GM23338 (cell line): ENCODE measurements around the gene RPH3AL. TPM values are rescaled to one million over a fixed set of nuclear protein-coding genes. Genes with fewer than 3 reads are reported as not detected.

ENCODE experiments used
- ATAC-seq: fragments of 200-7000 bp; cut with Tn5 transposase; 3 replicates; pipeline ENCODE4 v1.9.1; 2020
- DNase-seq: peaks from one replicate; pipeline ENCODE4 v3.0.0-alpha.2; 2015; ENCODE audit warnings: low spot score
- H2AFZ ChIP-seq: fragments of 200-600 bp; sonication (generic); 2 replicates; pipeline ENCODE4 v1.8.0; 2016; ENCODE audit warnings: antibody characterized with exemption, mild to moderate bottlenecking, moderate library complexity
- H3F3A ChIP-seq: fragments of 200-600 bp; sonication (generic); replicated peaks from 2 replicates; pipeline ENCODE4 v1.8.0; 2017; ENCODE audit warnings: antibody characterized with exemption, mixed run types, low read depth
- H3K27ac ChIP-seq: fragments of 200-600 bp; sonication (generic); 2 replicates; pipeline ENCODE4 v1.6.1; 2016; ENCODE audit warnings: low read depth
- H3K27me3 ChIP-seq: fragments of 200-600 bp; sonication (generic); 2 replicates; pipeline ENCODE4 v1.8.0; 2016; ENCODE audit warnings: mild to moderate bottlenecking, mixed run types, moderate library complexity; ENCODE audit not compliant: insufficient read depth
- H3K36me3 ChIP-seq: fragments of 200-600 bp; sonication (generic); 2 replicates; pipeline ENCODE4 v1.8.0; 2016; ENCODE audit warnings: mild to moderate bottlenecking; ENCODE audit not compliant: insufficient read depth
- H3K4me1 ChIP-seq: fragments of 200-600 bp; sonication (generic); 2 replicates; pipeline ENCODE4 v1.8.0; 2016; ENCODE audit warnings: mild to moderate bottlenecking, moderate library complexity; ENCODE audit not compliant: insufficient read depth
- H3K4me2 ChIP-seq: fragments of 200-600 bp; sonication (generic); 2 replicates; pipeline ENCODE4 v1.7.1; 2017; ENCODE audit warnings: mixed run types
- H3K4me3 ChIP-seq: fragments of 200-600 bp; sonication (generic); 2 replicates; pipeline ENCODE4 v1.6.1; 2016; ENCODE audit warnings: mixed run types
- H3K79me2 ChIP-seq: fragments of 200-600 bp; sonication (generic); replicated peaks from 2 replicates; pipeline ENCODE4 v1.8.0; 2017; ENCODE audit warnings: mild to moderate bottlenecking; ENCODE audit not compliant: insufficient read depth
- H3K9me2 ChIP-seq: fragments of 200-600 bp; sonication (generic); 2 replicates; pipeline ENCODE4 v1.8.0; 2017; ENCODE audit not compliant: insufficient read depth
- H4K20me1 ChIP-seq: fragments of 200-600 bp; sonication (generic); replicated peaks from 2 replicates; pipeline ENCODE4 v1.8.0; 2017; ENCODE audit warnings: mild to moderate bottlenecking; ENCODE audit not compliant: insufficient read depth
- H3K27ac Mint-ChIP-seq: 2 replicates; pipeline ENCODE4 v1.8.0; 2020; ENCODE audit warnings: inconsistent platforms, mild to moderate bottlenecking, moderate library complexity, mixed read lengths
- H3K27me3 Mint-ChIP-seq: 3 replicates; pipeline ENCODE4 v1.8.0; 2022; ENCODE audit warnings: low read depth, mild to moderate bottlenecking, moderate library complexity, mixed read lengths, inconsistent platforms; ENCODE audit not compliant: insufficient read depth, poor library complexity
- H3K36me3 Mint-ChIP-seq: 3 replicates; pipeline ENCODE4 v1.8.0; 2021; ENCODE audit warnings: low read depth, mild to moderate bottlenecking, inconsistent platforms, moderate library complexity, mixed read lengths
- H3K4me1 Mint-ChIP-seq: 3 replicates; pipeline ENCODE4 v1.8.0; 2020; ENCODE audit warnings: mild to moderate bottlenecking, inconsistent platforms, mixed read lengths
- H3K4me3 Mint-ChIP-seq: 3 replicates; pipeline ENCODE4 v1.8.0; 2021; ENCODE audit warnings: moderate library complexity, mild to moderate bottlenecking, inconsistent platforms, mixed read lengths
- H3K9me3 Mint-ChIP-seq: 3 replicates; pipeline ENCODE4 v1.8.0; 2020; ENCODE audit warnings: moderate library complexity, mild to moderate bottlenecking, inconsistent platforms, mixed read lengths
- CREB1 ChIP-seq: fragments of 250-450 bp; sonication (Bioruptor Pico); IDR thresholded peaks from 2 replicates; pipeline ENCODE4 v1.5.0; 2020; ENCODE audit warnings: low read depth, mild to moderate bottlenecking, moderate library complexity
- EZH2 ChIP-seq: fragments of 200-600 bp; sonication (generic); IDR thresholded peaks from one replicate; pipeline ENCODE4 v1.8.0; 2017; ENCODE audit warnings: antibody characterized with exemption, mild to moderate bottlenecking, low read depth; ENCODE audit not compliant: unreplicated experiment
- EZH2phosphoT487 ChIP-seq: fragments of 200-600 bp; sonication (generic); IDR thresholded peaks from one replicate; pipeline ENCODE4 v1.8.1; 2018; ENCODE audit warnings: antibody characterized with exemption; ENCODE audit not compliant: unreplicated experiment
- NANOG ChIP-seq: IDR thresholded peaks from 2 replicates; pipeline ENCODE4 v1.6.1; 2016; ENCODE audit warnings: antibody characterized with exemption, borderline replicate concordance
- STAT1 ChIP-seq: IDR thresholded peaks from one replicate; pipeline ENCODE4 v1.6.1; 2016; ENCODE audit warnings: antibody characterized with exemption; ENCODE audit not compliant: unreplicated experiment
- ZNF331 ChIP-seq: fragments of 250-450 bp; sonication (Bioruptor Pico); IDR thresholded peaks from 2 replicates; pipeline ENCODE4 v1.5.0; 2020; ENCODE audit warnings: low read depth, mild to moderate bottlenecking, moderate library complexity
- polyA plus RNA-seq: library from polyadenylated mRNA; unstranded; fragments of >200 nt; fragmentation: Nextera tagmentation; extraction: Ambion mirVana; gene quantifications from 2 replicates; pipeline ENCODE4 v1.2.1, GENCODE V29; 2016
- total RNA-seq: library from RNA; depleted of rRNA; stranded (reverse); fragments of >200 nt; shearing (Covaris generic); gene quantifications from 2 replicates; pipeline ENCODE4 v1.2.3, GENCODE V29; 2014
- TF ChIP-seq, protein P1 (sequence below): IDR thresholded peaks from 2 replicates; pipeline ENCODE4 v1.6.1; 2016; ENCODE audit warnings: antibody characterized with exemption
- TF ChIP-seq, protein P2 (sequence below): IDR thresholded peaks from one replicate; pipeline ENCODE4 v1.6.1; 2018; ENCODE audit warnings: antibody characterized with exemption; ENCODE audit not compliant: unreplicated experiment
- TF ChIP-seq, protein P3 (sequence below): fragments of 250-450 bp; sonication (Bioruptor Pico); IDR thresholded peaks from 2 replicates; pipeline ENCODE4 v1.5.0; 2020; ENCODE audit warnings: mild to moderate bottlenecking, moderate library complexity
- TF ChIP-seq, protein P4 (sequence below), 2 experiments: fragments of 200-600 bp in 1 of 2; sonication (generic) in 1 of 2; conservative IDR thresholded peaks; 2 replicates each; pipeline versions ENCODE4 v1.5.1 to v1.6.1; 2016 to 2017; ENCODE audit warnings: antibody characterized with exemption in 2 of 2, low read depth in 2 of 2, mild to moderate bottlenecking in 2 of 2, moderate library complexity in 1 of 2

RPH3AL gene
- total and polyA plus RNA-seq, 2 experiments from 2014 or later: 2.7 to 6.3 TPM

DNA sequence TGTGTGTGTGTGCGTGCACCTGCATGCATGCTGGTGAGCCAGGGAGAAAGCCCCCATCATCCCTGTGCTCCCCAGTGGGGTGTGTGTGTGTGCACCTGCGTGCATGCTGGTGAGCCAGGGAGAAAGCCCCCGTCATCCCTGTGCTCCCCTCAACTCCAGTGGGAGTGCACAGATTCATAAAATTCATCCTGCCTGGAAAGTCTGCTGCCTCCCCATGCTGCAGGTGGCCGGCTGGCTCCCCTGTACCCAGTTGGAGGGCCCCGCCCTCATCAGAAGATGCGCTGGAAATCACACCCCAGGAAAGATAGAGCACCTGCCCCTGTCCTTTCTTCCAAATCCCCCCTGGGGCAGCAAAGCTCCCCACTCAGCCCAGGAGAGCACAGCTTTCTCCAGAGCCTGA lies 86.4 kb downstream of the RPH3AL start:
- no peaks in the 10 kb centered on the region for H3K79me2 ChIP-seq
- no peaks in the 10 kb centered on the region for H3F3A ChIP-seq
- ATAC-seq (peak; percentile 41; the same call in 2 of the 3 replicates), DNase-seq (no peak)
- no peak overlapping the region for H2AFZ ChIP-seq
- H3K27ac ChIP-seq: no peak overlapping the region
- H3K4me1 ChIP-seq: peaks cover 2% of the 10 kb centered on the region; the same call in 1 of the 2 replicates
- peaks cover 28% of the 10 kb centered on the region for H3K9me3 Mint-ChIP-seq
- peak overlapping the region; percentile 44; the same call in 1 of the 2 replicates for H3K27ac Mint-ChIP-seq
- peaks cover 5% of the 10 kb centered on the region for H3K27me3 Mint-ChIP-seq
- no peaks in the 10 kb centered on the region for H3K27me3 ChIP-seq
- H3K36me3 ChIP-seq: no peaks in the 10 kb centered on the region
- no peak overlapping the region for H3K4me2 ChIP-seq
- peaks cover 26% of the 10 kb centered on the region for H3K36me3 Mint-ChIP-seq
- peaks cover 15% of the 10 kb centered on the region for H3K4me1 Mint-ChIP-seq
- no peak overlapping the region for H3K4me3 Mint-ChIP-seq
- H4K20me1 ChIP-seq: no peaks in the 10 kb centered on the region
- TF ChIP-seq, protein P1, sequence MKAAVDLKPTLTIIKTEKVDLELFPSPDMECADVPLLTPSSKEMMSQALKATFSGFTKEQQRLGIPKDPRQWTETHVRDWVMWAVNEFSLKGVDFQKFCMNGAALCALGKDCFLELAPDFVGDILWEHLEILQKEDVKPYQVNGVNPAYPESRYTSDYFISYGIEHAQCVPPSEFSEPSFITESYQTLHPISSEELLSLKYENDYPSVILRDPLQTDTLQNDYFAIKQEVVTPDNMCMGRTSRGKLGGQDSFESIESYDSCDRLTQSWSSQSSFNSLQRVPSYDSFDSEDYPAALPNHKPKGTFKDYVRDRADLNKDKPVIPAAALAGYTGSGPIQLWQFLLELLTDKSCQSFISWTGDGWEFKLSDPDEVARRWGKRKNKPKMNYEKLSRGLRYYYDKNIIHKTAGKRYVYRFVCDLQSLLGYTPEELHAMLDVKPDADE: no peak
- TF ChIP-seq ZNF331 (CRISPR knock-in tag): no peak
- H3K9me2 ChIP-seq: no peaks in the 10 kb centered on the region
- H3K4me3 ChIP-seq: no peak overlapping the region

DNA sequence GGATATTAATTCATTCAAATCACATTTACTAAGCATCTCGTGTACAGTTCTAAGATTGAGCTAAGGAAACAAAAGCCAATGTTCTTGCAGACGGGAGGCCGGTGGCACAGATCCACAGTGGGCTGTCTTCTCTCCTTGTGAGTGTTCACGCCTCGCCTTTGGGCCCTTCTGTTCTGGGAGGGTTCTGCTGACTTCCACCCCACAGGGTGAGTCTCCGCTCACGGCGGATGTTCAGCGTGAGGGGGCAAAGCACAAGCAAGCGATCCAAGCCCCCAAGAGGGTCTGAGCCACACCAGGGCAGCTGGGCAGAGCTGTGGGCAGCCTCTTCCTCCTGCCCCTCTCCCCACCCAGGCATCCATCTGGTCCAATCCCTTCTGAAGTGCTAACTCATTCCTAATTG lies 86.9 kb downstream of the RPH3AL start:
- no peak overlapping the region for H3K4me3 ChIP-seq
- DNase-seq (no peak), ATAC-seq (no peak)
- H3K36me3 ChIP-seq: no peaks in the 10 kb centered on the region
- H3K4me1 Mint-ChIP-seq: peaks cover 20% of the 10 kb centered on the region
- H3K36me3 Mint-ChIP-seq: peaks cover 31% of the 10 kb centered on the region
- H3K4me1 ChIP-seq: peaks cover 7% of the 10 kb centered on the region
- no peak overlapping the region for H3K27ac ChIP-seq
- peaks cover 33% of the 10 kb centered on the region for H3K9me3 Mint-ChIP-seq
- H3K27me3 Mint-ChIP-seq: peaks cover 5% of the 10 kb centered on the region
- H3K4me3 Mint-ChIP-seq: no peak overlapping the region
- H3K9me2 ChIP-seq: no peaks in the 10 kb centered on the region
- no peak overlapping the region for H3K4me2 ChIP-seq
- H4K20me1 ChIP-seq: no peaks in the 10 kb centered on the region
- no peak overlapping the region for H3K27ac Mint-ChIP-seq
- peaks cover 4% of the 10 kb centered on the region; the same call in 1 of the 2 replicates for H3K27me3 ChIP-seq
- no peaks in the 10 kb centered on the region for H3F3A ChIP-seq
- H3K79me2 ChIP-seq: no peaks in the 10 kb centered on the region
- no peak overlapping the region for H2AFZ ChIP-seq
- TF ChIP-seq, protein P2, sequence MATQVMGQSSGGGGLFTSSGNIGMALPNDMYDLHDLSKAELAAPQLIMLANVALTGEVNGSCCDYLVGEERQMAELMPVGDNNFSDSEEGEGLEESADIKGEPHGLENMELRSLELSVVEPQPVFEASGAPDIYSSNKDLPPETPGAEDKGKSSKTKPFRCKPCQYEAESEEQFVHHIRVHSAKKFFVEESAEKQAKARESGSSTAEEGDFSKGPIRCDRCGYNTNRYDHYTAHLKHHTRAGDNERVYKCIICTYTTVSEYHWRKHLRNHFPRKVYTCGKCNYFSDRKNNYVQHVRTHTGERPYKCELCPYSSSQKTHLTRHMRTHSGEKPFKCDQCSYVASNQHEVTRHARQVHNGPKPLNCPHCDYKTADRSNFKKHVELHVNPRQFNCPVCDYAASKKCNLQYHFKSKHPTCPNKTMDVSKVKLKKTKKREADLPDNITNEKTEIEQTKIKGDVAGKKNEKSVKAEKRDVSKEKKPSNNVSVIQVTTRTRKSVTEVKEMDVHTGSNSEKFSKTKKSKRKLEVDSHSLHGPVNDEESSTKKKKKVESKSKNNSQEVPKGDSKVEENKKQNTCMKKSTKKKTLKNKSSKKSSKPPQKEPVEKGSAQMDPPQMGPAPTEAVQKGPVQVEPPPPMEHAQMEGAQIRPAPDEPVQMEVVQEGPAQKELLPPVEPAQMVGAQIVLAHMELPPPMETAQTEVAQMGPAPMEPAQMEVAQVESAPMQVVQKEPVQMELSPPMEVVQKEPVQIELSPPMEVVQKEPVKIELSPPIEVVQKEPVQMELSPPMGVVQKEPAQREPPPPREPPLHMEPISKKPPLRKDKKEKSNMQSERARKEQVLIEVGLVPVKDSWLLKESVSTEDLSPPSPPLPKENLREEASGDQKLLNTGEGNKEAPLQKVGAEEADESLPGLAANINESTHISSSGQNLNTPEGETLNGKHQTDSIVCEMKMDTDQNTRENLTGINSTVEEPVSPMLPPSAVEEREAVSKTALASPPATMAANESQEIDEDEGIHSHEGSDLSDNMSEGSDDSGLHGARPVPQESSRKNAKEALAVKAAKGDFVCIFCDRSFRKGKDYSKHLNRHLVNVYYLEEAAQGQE: no peak
- TF ChIP-seq, protein P3, sequence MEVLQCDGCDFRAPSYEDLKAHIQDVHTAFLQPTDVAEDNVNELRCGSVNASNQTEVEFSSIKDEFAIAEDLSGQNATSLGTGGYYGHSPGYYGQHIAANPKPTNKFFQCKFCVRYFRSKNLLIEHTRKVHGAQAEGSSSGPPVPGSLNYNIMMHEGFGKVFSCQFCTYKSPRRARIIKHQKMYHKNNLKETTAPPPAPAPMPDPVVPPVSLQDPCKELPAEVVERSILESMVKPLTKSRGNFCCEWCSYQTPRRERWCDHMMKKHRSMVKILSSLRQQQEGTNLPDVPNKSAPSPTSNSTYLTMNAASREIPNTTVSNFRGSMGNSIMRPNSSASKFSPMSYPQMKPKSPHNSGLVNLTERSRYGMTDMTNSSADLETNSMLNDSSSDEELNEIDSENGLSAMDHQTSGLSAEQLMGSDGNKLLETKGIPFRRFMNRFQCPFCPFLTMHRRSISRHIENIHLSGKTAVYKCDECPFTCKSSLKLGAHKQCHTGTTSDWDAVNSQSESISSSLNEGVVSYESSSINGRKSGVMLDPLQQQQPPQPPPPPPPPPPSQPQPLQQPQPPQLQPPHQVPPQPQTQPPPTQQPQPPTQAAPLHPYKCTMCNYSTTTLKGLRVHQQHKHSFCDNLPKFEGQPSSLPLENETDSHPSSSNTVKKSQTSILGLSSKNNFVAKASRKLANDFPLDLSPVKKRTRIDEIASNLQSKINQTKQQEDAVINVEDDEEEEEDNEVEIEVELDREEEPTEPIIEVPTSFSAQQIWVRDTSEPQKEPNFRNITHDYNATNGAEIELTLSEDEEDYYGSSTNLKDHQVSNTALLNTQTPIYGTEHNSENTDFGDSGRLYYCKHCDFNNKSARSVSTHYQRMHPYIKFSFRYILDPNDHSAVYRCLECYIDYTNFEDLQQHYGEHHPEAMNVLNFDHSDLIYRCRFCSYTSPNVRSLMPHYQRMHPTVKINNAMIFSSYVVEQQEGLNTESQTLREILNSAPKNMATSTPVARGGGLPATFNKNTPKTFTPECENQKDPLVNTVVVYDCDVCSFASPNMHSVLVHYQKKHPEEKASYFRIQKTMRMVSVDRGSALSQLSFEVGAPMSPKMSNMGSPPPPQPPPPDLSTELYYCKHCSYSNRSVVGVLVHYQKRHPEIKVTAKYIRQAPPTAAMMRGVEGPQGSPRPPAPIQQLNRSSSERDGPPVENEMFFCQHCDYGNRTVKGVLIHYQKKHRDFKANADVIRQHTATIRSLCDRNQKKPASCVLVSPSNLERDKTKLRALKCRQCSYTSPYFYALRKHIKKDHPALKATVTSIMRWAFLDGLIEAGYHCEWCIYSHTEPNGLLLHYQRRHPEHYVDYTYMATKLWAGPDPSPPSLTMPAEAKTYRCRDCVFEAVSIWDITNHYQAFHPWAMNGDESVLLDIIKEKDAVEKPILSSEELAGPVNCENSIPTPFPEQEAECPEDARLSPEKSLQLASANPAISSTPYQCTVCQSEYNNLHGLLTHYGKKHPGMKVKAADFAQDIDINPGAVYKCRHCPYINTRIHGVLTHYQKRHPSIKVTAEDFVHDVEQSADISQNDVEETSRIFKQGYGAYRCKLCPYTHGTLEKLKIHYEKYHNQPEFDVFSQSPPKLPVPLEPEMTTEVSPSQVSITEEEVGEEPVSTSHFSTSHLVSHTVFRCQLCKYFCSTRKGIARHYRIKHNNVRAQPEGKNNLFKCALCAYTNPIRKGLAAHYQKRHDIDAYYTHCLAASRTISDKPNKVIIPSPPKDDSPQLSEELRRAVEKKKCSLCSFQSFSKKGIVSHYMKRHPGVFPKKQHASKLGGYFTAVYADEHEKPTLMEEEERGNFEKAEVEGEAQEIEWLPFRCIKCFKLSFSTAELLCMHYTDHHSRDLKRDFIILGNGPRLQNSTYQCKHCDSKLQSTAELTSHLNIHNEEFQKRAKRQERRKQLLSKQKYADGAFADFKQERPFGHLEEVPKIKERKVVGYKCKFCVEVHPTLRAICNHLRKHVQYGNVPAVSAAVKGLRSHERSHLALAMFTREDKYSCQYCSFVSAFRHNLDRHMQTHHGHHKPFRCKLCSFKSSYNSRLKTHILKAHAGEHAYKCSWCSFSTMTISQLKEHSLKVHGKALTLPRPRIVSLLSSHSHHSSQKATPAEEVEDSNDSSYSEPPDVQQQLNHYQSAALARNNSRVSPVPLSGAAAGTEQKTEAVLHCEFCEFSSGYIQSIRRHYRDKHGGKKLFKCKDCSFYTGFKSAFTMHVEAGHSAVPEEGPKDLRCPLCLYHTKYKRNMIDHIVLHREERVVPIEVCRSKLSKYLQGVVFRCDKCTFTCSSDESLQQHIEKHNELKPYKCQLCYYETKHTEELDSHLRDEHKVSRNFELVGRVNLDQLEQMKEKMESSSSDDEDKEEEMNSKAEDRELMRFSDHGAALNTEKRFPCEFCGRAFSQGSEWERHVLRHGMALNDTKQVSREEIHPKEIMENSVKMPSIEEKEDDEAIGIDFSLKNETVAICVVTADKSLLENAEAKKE (CRISPR knock-in tag): no peak
- no peak for TF ChIP-seq EZH2
- TF ChIP-seq, protein P4, sequence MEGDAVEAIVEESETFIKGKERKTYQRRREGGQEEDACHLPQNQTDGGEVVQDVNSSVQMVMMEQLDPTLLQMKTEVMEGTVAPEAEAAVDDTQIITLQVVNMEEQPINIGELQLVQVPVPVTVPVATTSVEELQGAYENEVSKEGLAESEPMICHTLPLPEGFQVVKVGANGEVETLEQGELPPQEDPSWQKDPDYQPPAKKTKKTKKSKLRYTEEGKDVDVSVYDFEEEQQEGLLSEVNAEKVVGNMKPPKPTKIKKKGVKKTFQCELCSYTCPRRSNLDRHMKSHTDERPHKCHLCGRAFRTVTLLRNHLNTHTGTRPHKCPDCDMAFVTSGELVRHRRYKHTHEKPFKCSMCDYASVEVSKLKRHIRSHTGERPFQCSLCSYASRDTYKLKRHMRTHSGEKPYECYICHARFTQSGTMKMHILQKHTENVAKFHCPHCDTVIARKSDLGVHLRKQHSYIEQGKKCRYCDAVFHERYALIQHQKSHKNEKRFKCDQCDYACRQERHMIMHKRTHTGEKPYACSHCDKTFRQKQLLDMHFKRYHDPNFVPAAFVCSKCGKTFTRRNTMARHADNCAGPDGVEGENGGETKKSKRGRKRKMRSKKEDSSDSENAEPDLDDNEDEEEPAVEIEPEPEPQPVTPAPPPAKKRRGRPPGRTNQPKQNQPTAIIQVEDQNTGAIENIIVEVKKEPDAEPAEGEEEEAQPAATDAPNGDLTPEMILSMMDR (conservative IDR thresholded peaks at IDR 0.05; ENCODE audit: low read depth in 2 of 2): no peak
- TF ChIP-seq NANOG: no peak
- TF ChIP-seq STAT1: no peak
- no peak for TF ChIP-seq CREB1
- no peak for TF ChIP-seq EZH2phosphoT487
